Ammon's horn (tissue), 1 donor: ENCODE results near the gene SAMD8.
"Not testable (repeated sequence)": the region's sequence is repeated elsewhere in the genome, so short reads cannot be mapped to it uniquely, and the experiment has no call there.

Experiments used
- DNase-seq: peaks from one replicate; pipeline ENCODE4 v3.0.0-alpha.2; 2016; ENCODE audit warnings: low spot score

SAMD8 gene

GRCh38 chr10:75195035-75195763, 83.7 kb downstream of the SAMD8 start:
- DNase-seq = no peak

GRCh38 chr10:75197066-75197465, 85.6 kb downstream of the SAMD8 start:
- DNase-seq = no peak

GRCh38 chr10:75197906-75198305, 86.5 kb downstream of the SAMD8 start:
- peak; percentile 66 for DNase-seq

GRCh38 chr10:75199949-75200348, 88.5 kb downstream of the SAMD8 start:
- DNase-seq = not testable (repeated sequence)

- DNase-seq = no peak
Observed at GRCh38 chr10:75201793-75202307, 90.4 kb downstream of the SAMD8 start.

- no peak for DNase-seq
Observed at GRCh38 chr10:75202321-75203045, 91.0 kb downstream of the SAMD8 start.

- not testable (repeated sequence) for DNase-seq
Observed at GRCh38 chr10:75203046-75203620, 91.7 kb downstream of the SAMD8 start.

- DNase-seq = no peak
Observed at GRCh38 chr10:75203724-75204123, 92.3 kb downstream of the SAMD8 start.

GRCh38 chr10:75205908-75206307, 94.5 kb downstream of the SAMD8 start:
- no peak for DNase-seq

GRCh38 chr10:75206638-75207037, 95.2 kb downstream of the SAMD8 start:
- DNase-seq = not testable (repeated sequence)

GRCh38 chr10:75207079-75207856, 95.8 kb downstream of the SAMD8 start:
- DNase-seq = no peak

GRCh38 chr10:75207857-75208144, 96.3 kb downstream of the SAMD8 start:
- no peak for DNase-seq

- DNase-seq = no peak
Observed at GRCh38 chr10:75208181-75208580, 96.7 kb downstream of the SAMD8 start.

- DNase-seq = no peak
Observed at GRCh38 chr10:75209086-75209920, 97.8 kb downstream of the SAMD8 start.

GRCh38 chr10:75209921-75210281, 98.4 kb downstream of the SAMD8 start:
- peak; percentile 84 for DNase-seq

GRCh38 chr10:75210282-75211006, 99.0 kb downstream of the SAMD8 start, which contains the start of gene VDAC2:
TSS of gene VDAC2 (plus strand) at chr10:75210796. CDS start at chr10:75211159, 363 bp downstream.
- DNase-seq = peak; percentile 95

GRCh38 chr10:75211007-75211691, 99.7 kb downstream of the SAMD8 start:
- peak; percentile 25 for DNase-seq

- no peak for DNase-seq
Observed at GRCh38 chr10:75212343-75212742, 100.9 kb downstream of the SAMD8 start.

- DNase-seq = no peak
Observed at GRCh38 chr10:75220274-75220673, 108.8 kb downstream of the SAMD8 start.

- DNase-seq = not testable (repeated sequence)
Observed at GRCh38 chr10:75221492-75221891, 110.0 kb downstream of the SAMD8 start.
